Esophagus squamous epithelium (tissue), 4 donors: Measurements from ENCODE around the gene DUSP18.

Source experiments
- CTCF ChIP-seq, 6 experiments: fragments of 450-650 bp in 4 of 6; fragments of 200-600 bp in 2 of 6; sonication (generic) in 2 of 6; IDR thresholded peaks; one replicate each; pipeline ENCODE4 v1.5.1; 2016 to 2019; ENCODE audit warnings: antibody characterized with exemption in 6 of 6, mild to moderate bottlenecking in 4 of 6, moderate library complexity in 4 of 6
- POLR2A ChIP-seq, 4 donors: fragments of 450-650 bp; IDR thresholded peaks; one replicate each; pipeline ENCODE4 v1.6.1; 2017; ENCODE audit warnings: antibody characterized with exemption in 4 of 4, mild to moderate bottlenecking in 4 of 4, moderate library complexity in 3 of 4

GRCh38 chr22:30667107-30667493 is 575 bp downstream of the DUSP18 start:
- TF ChIP-seq POLR2A (IDR thresholded peaks at IDR 0.05): no peak
- TF ChIP-seq CTCF (IDR thresholded peaks at IDR 0.05): no peak
